Measurements from ENCODE around the gene NPAS2.

NPAS2 gene

GRCh38 chr2:100819370-100820272 lies at the start of gene NPAS2:
Gene NPAS2, plus strand, starts transcription at chr2:100820139. Its CDS starts 84,616 bp downstream, at chr2:100904755.
- in situ Hi-C loops (cut with MboI; ENCODE audit: low pct_unique_long_range_greater_than_20kb, low sequenced_read_pairs) = no loop called here
- peak; percentile 15 for DNase-seq

- in situ Hi-C loops (cut with MboI; ENCODE audit: low pct_unique_long_range_greater_than_20kb, low sequenced_read_pairs) = no loop called here
- no peak for DNase-seq
Observed at GRCh38 chr2:100771125-100771524, 48.8 kb upstream of the NPAS2 start.

GRCh38 chr2:100773538-100773937 lies 46.4 kb upstream of the NPAS2 start:
- in situ Hi-C loops (cut with MboI; ENCODE audit: low pct_unique_long_range_greater_than_20kb, low sequenced_read_pairs) = no loop called here
- DNase-seq = no peak

GRCh38 chr2:100776445-100776844 lies 43.5 kb upstream of the NPAS2 start:
- in situ Hi-C loops (cut with MboI; ENCODE audit: low pct_unique_long_range_greater_than_20kb, low sequenced_read_pairs) = no loop called here
- DNase-seq = no peak

- in situ Hi-C loops (cut with MboI; ENCODE audit: low pct_unique_long_range_greater_than_20kb, low sequenced_read_pairs) = no loop called here
- no peak for DNase-seq
Observed at GRCh38 chr2:100778637-100779450, 41.1 kb upstream of the NPAS2 start.

GRCh38 chr2:100779908-100780202 lies 40.1 kb upstream of the NPAS2 start:
- in situ Hi-C loops (cut with MboI; ENCODE audit: low pct_unique_long_range_greater_than_20kb, low sequenced_read_pairs) = no loop called here
- DNase-seq = no peak

- in situ Hi-C loops (cut with MboI; ENCODE audit: low pct_unique_long_range_greater_than_20kb, low sequenced_read_pairs) = no loop called here
- DNase-seq = peak; percentile 69
Observed at GRCh38 chr2:100780203-100781008, 39.5 kb upstream of the NPAS2 start.

GRCh38 chr2:100781009-100781325 lies 39.0 kb upstream of the NPAS2 start:
- in situ Hi-C loops (cut with MboI; ENCODE audit: low pct_unique_long_range_greater_than_20kb, low sequenced_read_pairs) = no loop called here
- DNase-seq = no peak

GRCh38 chr2:100781523-100782379 lies 38.2 kb upstream of the NPAS2 start:
- in situ Hi-C loops (cut with MboI; ENCODE audit: low pct_unique_long_range_greater_than_20kb, low sequenced_read_pairs) = no loop called here
- no peak for DNase-seq

GRCh38 chr2:100782380-100782878 lies 37.5 kb upstream of the NPAS2 start:
- DNase-seq = no peak
- in situ Hi-C loops (cut with MboI; ENCODE audit: low pct_unique_long_range_greater_than_20kb, low sequenced_read_pairs) = no loop called here

GRCh38 chr2:100783987-100784386 lies 36.0 kb upstream of the NPAS2 start:
- no peak for DNase-seq
- in situ Hi-C loops (cut with MboI; ENCODE audit: low pct_unique_long_range_greater_than_20kb, low sequenced_read_pairs) = no loop called here

GRCh38 chr2:100784681-100785080 lies 35.3 kb upstream of the NPAS2 start:
- in situ Hi-C loops (cut with MboI; ENCODE audit: low pct_unique_long_range_greater_than_20kb, low sequenced_read_pairs) = no loop called here
- no peak for DNase-seq

- in situ Hi-C loops (cut with MboI; ENCODE audit: low pct_unique_long_range_greater_than_20kb, low sequenced_read_pairs) = no loop called here
- no peak for DNase-seq
Observed at GRCh38 chr2:100785626-100786296, 34.2 kb upstream of the NPAS2 start.

GRCh38 chr2:100786297-100786658 lies 33.7 kb upstream of the NPAS2 start:
- no peak for DNase-seq
- in situ Hi-C loops (cut with MboI; ENCODE audit: low pct_unique_long_range_greater_than_20kb, low sequenced_read_pairs) = no loop called here

GRCh38 chr2:100786985-100787384 lies 33.0 kb upstream of the NPAS2 start:
- in situ Hi-C loops (cut with MboI; ENCODE audit: low pct_unique_long_range_greater_than_20kb, low sequenced_read_pairs) = no loop called here

GRCh38 chr2:100789361-100789760 lies 30.6 kb upstream of the NPAS2 start:
- DNase-seq = no peak
- in situ Hi-C loops (cut with MboI; ENCODE audit: low pct_unique_long_range_greater_than_20kb, low sequenced_read_pairs) = no loop called here

More at GRCh38 chr2:100786985-100787384, 33.0 kb upstream of the NPAS2 start:
- DNase-seq = no peak

- in situ Hi-C loops (cut with MboI; ENCODE audit: low pct_unique_long_range_greater_than_20kb, low sequenced_read_pairs) = no loop called here
Observed at GRCh38 chr2:100791294-100791935, 28.5 kb upstream of the NPAS2 start.

GRCh38 chr2:100791936-100792308 lies 28.0 kb upstream of the NPAS2 start:
- in situ Hi-C loops (cut with MboI; ENCODE audit: low pct_unique_long_range_greater_than_20kb, low sequenced_read_pairs) = no loop called here
- DNase-seq = no peak

More at GRCh38 chr2:100791294-100791935, 28.5 kb upstream of the NPAS2 start:
- DNase-seq = no peak

Measured in KBM-7 (cell line).